Smooth muscle cell of the pulmonary artery (primary cell): ENCODE data around the gene NDUFV1. TPM values are rescaled to one million over a fixed set of nuclear protein-coding genes. Genes with fewer than 3 reads are reported as not detected.

Experiments
- total RNA-seq: library from RNA; depleted of rRNA; stranded (reverse); fragments of >200 nt; gene quantifications from 2 replicates; pipeline ENCODE4 v1.2.3, GENCODE V29; 2014

NDUFV1 gene
- total RNA-seq: 103 and 121 TPM in 2 replicates

GRCh38 chr11:67606492-67607295, at the start of gene NDUFV1:
TSS of gene NDUFV1 (plus strand) at chr11:67606936. CDS start at chr11:67607005, 69 bp downstream.

GRCh38 chr11:67583247-67584204, 23.2 kb upstream of the NDUFV1 start, which contains the start of gene GSTP1:
TSS of gene GSTP1 (plus strand) at chr11:67583812. CDS start at chr11:67583844, 32 bp downstream.

GRCh38 chr11:67629386-67630227, 22.9 kb downstream of the NDUFV1 start, which contains the start of gene NUDT8:
TSS of gene NUDT8 (minus strand) at chr11:67629937. CDS start at chr11:67629911, 26 bp downstream.

GRCh38 chr11:67639438-67639859, 32.7 kb downstream of the NDUFV1 start, which contains the start of gene TBX10:
TSS of gene TBX10 (minus strand) at chr11:67639763. CDS start at chr11:67639472, 291 bp downstream.

Other genes starting within 250 kb of the NDUFV1 start
- 4.4 and 5.3 TPM in 2 replicates for gene CLCF1, start 233.3 kb upstream of the NDUFV1 start, total RNA-seq
- 6.9 and 9.8 TPM in 2 replicates for gene RAD9A, start 214.9 kb upstream of the NDUFV1 start, total RNA-seq
- gene PPP1CA, start 205.1 kb upstream of the NDUFV1 start, total RNA-seq: 102 and 108 TPM in 2 replicates
- gene TBC1D10C, start 202.9 kb upstream of the NDUFV1 start, total RNA-seq: not detected in 2 replicates
- gene CARNS1, start 191.3 kb upstream of the NDUFV1 start, total RNA-seq: 0.59 and 0.69 TPM in 2 replicates
- 33.7 and 36.5 TPM in 2 replicates for gene RPS6KB2, start 178.4 kb upstream of the NDUFV1 start, total RNA-seq
- 0.17 and 0.46 TPM in 2 replicates for gene PTPRCAP, start 169.3 kb upstream of the NDUFV1 start, total RNA-seq
- gene CORO1B, start 163.5 kb upstream of the NDUFV1 start, total RNA-seq: 88.7 and 110 TPM in 2 replicates
- not detected in 2 replicates for gene GPR152, start 154.2 kb upstream of the NDUFV1 start, total RNA-seq
- under 0.01 TPM in 1 of 2 replicates, not detected in the other for gene CABP4, start 151.6 kb upstream of the NDUFV1 start, total RNA-seq
- 51.5 and 53.7 TPM in 2 replicates for gene TMEM134, start 137.7 kb upstream of the NDUFV1 start, total RNA-seq
- 77.1 and 89.2 TPM in 2 replicates for gene AIP, start 123.9 kb upstream of the NDUFV1 start, total RNA-seq
- 26.5 and 36.7 TPM in 2 replicates for gene PITPNM1, start 101.6 kb upstream of the NDUFV1 start, total RNA-seq
- gene CDK2AP2, start 98.8 kb upstream of the NDUFV1 start, total RNA-seq: 18.4 and 25.0 TPM in 2 replicates
- not detected in 2 replicates for gene CABP2, start 83.5 kb upstream of the NDUFV1 start, total RNA-seq
- 551 and 670 TPM in 2 replicates for gene GSTP1, start 23.1 kb upstream of the NDUFV1 start, total RNA-seq
- gene NUDT8, start 23.0 kb downstream of the NDUFV1 start, total RNA-seq: 3.4 and 3.9 TPM in 2 replicates
- gene TBX10, start 32.8 kb downstream of the NDUFV1 start, total RNA-seq: not detected in 2 replicates
- not detected in 2 replicates for gene ACY3, start 43.8 kb downstream of the NDUFV1 start, total RNA-seq
- gene ALDH3B2, start 67.7 kb downstream of the NDUFV1 start, total RNA-seq: not detected in 2 replicates